ENCODE results near the gene CCDC146. TPM values are rescaled to one million over a fixed set of nuclear protein-coding genes. Genes with fewer than 3 reads are reported as not detected.

Gene CCDC146
- total RNA-seq, 1 donor from 2014 or later: 3.0 TPM

GRCh38 chr7:77320714-77321113, 198.3 kb downstream of the CCDC146 start:
- Mint-ChIP-seq H3K27me3 (ENCODE audit: low read depth) (no peaks in the 10 kb centered on the region), H3K36me3 (ENCODE audit: low read depth) (peaks cover 4% of the 10 kb centered on the region), H3K9me3 (ENCODE audit: low read depth) (peaks cover 5% of the 10 kb centered on the region), H3K27ac (ENCODE audit: unreplicated experiment) (no peak overlapping the region), H3K4me1 (ENCODE audit: low read depth) (no peaks in the 10 kb centered on the region), H3K4me3 (ENCODE audit: unreplicated experiment) (no peak overlapping the region)
- no peak for DNase-seq (ENCODE audit: low spot score)
- TF ChIP-seq CTCF (IDR thresholded peaks at IDR 0.05): no peak

- Mint-ChIP-seq H3K4me3 (ENCODE audit: unreplicated experiment) (no peak overlapping the region), H3K27me3 (ENCODE audit: low read depth) (no peaks in the 10 kb centered on the region), H3K4me1 (ENCODE audit: low read depth) (peaks cover 6% of the 10 kb centered on the region), H3K27ac (ENCODE audit: unreplicated experiment) (no peak overlapping the region), H3K36me3 (ENCODE audit: low read depth) (peaks cover 1% of the 10 kb centered on the region), H3K9me3 (ENCODE audit: low read depth) (peaks cover 5% of the 10 kb centered on the region)
- no peak for TF ChIP-seq CTCF (IDR thresholded peaks at IDR 0.05)
- DNase-seq (ENCODE audit: low spot score): no peak
Measured at GRCh38 chr7:77321300-77321699, 198.9 kb downstream of the CCDC146 start.

- Mint-ChIP-seq H3K27me3 (ENCODE audit: low read depth) (no peaks in the 10 kb centered on the region), H3K9me3 (ENCODE audit: low read depth) (no peaks in the 10 kb centered on the region), H3K36me3 (ENCODE audit: low read depth) (peaks cover 1% of the 10 kb centered on the region), H3K4me3 (ENCODE audit: unreplicated experiment) (no peak overlapping the region), H3K27ac (ENCODE audit: unreplicated experiment) (no peak overlapping the region), H3K4me1 (ENCODE audit: low read depth) (peaks cover 44% of the 10 kb centered on the region)
- DNase-seq (ENCODE audit: low spot score): no peak
- TF ChIP-seq CTCF (IDR thresholded peaks at IDR 0.05): no peak
Measured at GRCh38 chr7:77326131-77326530, 203.7 kb downstream of the CCDC146 start.

GRCh38 chr7:77327067-77327931, 204.9 kb downstream of the CCDC146 start:
- TF ChIP-seq CTCF (IDR thresholded peaks at IDR 0.05): no peak
- Mint-ChIP-seq H3K27me3 (ENCODE audit: low read depth) (no peaks in the 10 kb centered on the region), H3K27ac (ENCODE audit: unreplicated experiment) (peak overlapping the region; percentile 8), H3K36me3 (ENCODE audit: low read depth) (no peaks in the 10 kb centered on the region), H3K4me3 (ENCODE audit: unreplicated experiment) (no peak overlapping the region), H3K4me1 (ENCODE audit: low read depth) (peaks cover 50% of the 10 kb centered on the region), H3K9me3 (ENCODE audit: low read depth) (no peaks in the 10 kb centered on the region)
- DNase-seq (ENCODE audit: low spot score): no peak

- H3K4me1 Mint-ChIP-seq (ENCODE audit: low read depth): peaks cover 50% of the 10 kb centered on the region
- no peak for DNase-seq (ENCODE audit: low spot score)
- H3K9me3 Mint-ChIP-seq (ENCODE audit: low read depth): no peaks in the 10 kb centered on the region
- H3K36me3 Mint-ChIP-seq (ENCODE audit: low read depth): no peaks in the 10 kb centered on the region
- peak overlapping the region; percentile 72 for H3K27ac Mint-ChIP-seq (ENCODE audit: unreplicated experiment)
- no peaks in the 10 kb centered on the region for H3K27me3 Mint-ChIP-seq (ENCODE audit: low read depth)
- H3K4me3 Mint-ChIP-seq (ENCODE audit: unreplicated experiment): no peak overlapping the region
- no peak for TF ChIP-seq CTCF (IDR thresholded peaks at IDR 0.05)
Measured at GRCh38 chr7:77327932-77328628, 205.7 kb downstream of the CCDC146 start.

All from chondrocyte (in vitro differentiated cells).